AG04450 (cell line): ENCODE measurements around the gene ZPBP. TPM values are rescaled to one million over a fixed set of nuclear protein-coding genes. Genes with fewer than 3 reads are reported as not detected.

Experiments used
- CTCF ChIA-PET: fragments of 300-600, 350-600 bp; formaldehyde crosslinking; extraction: SDS; loops from one replicate; lab custom pipeline; 2022; ENCODE audit warnings: antibody characterized with exemption, inconsistent platforms; lab: Charles Lee
- POLR2A ChIA-PET: fragments of 350-600 bp; formaldehyde crosslinking; extraction: SDS; loops from one replicate; lab custom pipeline; 2021; ENCODE audit warnings: antibody characterized with exemption, inconsistent platforms; lab: Yijun Ruan, JAX
- DNase-seq: peaks from one replicate; pipeline ENCODE4 v3.0.0-alpha.2; 2011; ENCODE audit warnings: low read depth, low spot score
- H3K27ac ChIP-seq: one replicate; pipeline ENCODE4 v1.5.1; 2012; ENCODE audit warnings: low read depth, low read length, control low read depth
- H3K27me3 ChIP-seq: one replicate; pipeline ENCODE4 v1.6.0; 2012; ENCODE audit warnings: low read length; ENCODE audit not compliant: control insufficient read depth, insufficient read depth
- H3K4me3 ChIP-seq: 2 replicates; pipeline ENCODE4 v1.5.1; 2011; ENCODE audit warnings: mild to moderate bottlenecking, low read depth, low read length, control low read depth
- H3K9me3 ChIP-seq: 2 replicates; pipeline ENCODE4 v1.5.1; 2012; ENCODE audit warnings: low read length; ENCODE audit not compliant: control insufficient read depth, insufficient read depth
- polyA plus RNA-seq: library from polyadenylated mRNA; depleted of rRNA; stranded (reverse); fragments of >200 nt; gene quantifications from 2 replicates; pipeline ENCODE4 v1.2.3, GENCODE V29; 2011
- TF ChIP-seq, protein P1 (sequence below): IDR thresholded peaks from 2 replicates; pipeline ENCODE4 v1.5.1; 2011; ENCODE audit warnings: low read depth, low read length, control low read depth, inconsistent platforms

ZPBP gene
- polyA plus RNA-seq, 1 experiment = not detected

DNA sequence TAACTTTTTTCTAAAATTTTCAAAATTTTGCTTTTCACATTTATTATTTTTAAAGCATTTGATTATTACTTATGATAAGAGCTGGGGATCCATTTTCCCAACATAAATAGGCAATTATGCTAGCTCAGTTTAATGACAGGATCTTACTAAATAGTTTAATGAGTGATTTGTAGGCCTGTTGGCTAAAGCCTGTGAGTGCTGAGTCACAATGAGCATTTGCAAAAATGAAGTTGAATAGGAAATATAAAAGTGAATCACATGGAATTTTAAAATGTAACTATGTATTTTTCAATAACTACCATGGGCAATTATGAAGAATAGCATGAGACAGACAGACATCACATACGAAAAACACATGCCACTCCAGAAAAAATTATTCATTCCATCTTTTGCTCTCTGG, 45.1 kb upstream of the ZPBP start:
- Histone ChIP-seq H3K9me3 (no peaks in the 10 kb centered on the region), H3K27me3 (no peaks in the 10 kb centered on the region), H3K27ac (no peak overlapping the region), H3K4me3 (no peak overlapping the region)
- CTCF ChIA-PET = no interaction called here
- POLR2A ChIA-PET = no interaction called here
- TF ChIP-seq, protein P1, sequence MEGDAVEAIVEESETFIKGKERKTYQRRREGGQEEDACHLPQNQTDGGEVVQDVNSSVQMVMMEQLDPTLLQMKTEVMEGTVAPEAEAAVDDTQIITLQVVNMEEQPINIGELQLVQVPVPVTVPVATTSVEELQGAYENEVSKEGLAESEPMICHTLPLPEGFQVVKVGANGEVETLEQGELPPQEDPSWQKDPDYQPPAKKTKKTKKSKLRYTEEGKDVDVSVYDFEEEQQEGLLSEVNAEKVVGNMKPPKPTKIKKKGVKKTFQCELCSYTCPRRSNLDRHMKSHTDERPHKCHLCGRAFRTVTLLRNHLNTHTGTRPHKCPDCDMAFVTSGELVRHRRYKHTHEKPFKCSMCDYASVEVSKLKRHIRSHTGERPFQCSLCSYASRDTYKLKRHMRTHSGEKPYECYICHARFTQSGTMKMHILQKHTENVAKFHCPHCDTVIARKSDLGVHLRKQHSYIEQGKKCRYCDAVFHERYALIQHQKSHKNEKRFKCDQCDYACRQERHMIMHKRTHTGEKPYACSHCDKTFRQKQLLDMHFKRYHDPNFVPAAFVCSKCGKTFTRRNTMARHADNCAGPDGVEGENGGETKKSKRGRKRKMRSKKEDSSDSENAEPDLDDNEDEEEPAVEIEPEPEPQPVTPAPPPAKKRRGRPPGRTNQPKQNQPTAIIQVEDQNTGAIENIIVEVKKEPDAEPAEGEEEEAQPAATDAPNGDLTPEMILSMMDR = no peak
- no peak for DNase-seq

DNA sequence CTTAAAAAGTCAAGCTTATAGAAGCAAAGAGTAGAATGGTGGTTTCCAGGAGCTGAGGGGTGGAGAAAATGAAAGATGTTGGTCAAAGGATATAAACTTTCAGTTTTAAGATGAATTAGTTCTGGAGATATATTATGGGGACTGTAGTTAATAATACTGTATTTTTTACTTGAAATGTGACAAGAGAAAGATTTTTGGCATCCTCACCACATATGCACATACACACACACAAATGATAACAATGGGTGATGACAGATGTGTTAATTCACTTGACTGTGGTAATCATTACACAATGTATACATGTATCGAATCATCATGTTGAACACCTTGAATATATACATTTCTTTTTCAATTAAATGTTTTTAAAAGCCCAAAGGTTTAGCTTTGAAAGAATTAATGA, 32.7 kb upstream of the ZPBP start:
- ChIA-PET CTCF (interaction anchor here (0.7 kb wide), 1 partner anchor 1821 kb away, joined by 3 read pairs; no protein-coding TSS in a partner anchor), POLR2A (no interaction called here)
- TF ChIP-seq, protein P1 = no peak
- H3K9me3 ChIP-seq = no peaks in the 10 kb centered on the region
- H3K27ac ChIP-seq = no peak overlapping the region
- H3K27me3 ChIP-seq = no peaks in the 10 kb centered on the region
- no peak overlapping the region for H3K4me3 ChIP-seq
- no peak for DNase-seq

DNA sequence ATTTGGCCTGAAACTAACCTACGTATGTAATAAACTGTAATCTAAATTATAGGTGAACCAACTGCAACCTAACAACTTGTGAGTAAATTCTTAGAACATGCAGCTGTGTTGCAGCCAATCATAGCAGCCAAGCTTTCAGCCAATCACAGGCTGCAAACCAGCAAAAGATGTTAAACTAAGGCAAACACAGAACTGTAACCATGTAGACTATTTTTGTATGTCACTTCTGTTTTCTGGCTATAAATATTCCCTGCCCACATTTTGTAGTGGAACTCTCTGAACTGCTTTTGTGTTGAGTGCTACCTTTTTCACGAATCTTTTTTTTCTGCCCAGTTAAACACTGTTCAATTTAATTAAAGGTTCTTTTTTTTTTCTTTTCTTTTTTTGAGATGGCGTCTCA, 28.2 kb upstream of the ZPBP start:
- CTCF ChIA-PET = no interaction called here
- DNase-seq = no peak
- no peak overlapping the region for H3K4me3 ChIP-seq

DNA sequence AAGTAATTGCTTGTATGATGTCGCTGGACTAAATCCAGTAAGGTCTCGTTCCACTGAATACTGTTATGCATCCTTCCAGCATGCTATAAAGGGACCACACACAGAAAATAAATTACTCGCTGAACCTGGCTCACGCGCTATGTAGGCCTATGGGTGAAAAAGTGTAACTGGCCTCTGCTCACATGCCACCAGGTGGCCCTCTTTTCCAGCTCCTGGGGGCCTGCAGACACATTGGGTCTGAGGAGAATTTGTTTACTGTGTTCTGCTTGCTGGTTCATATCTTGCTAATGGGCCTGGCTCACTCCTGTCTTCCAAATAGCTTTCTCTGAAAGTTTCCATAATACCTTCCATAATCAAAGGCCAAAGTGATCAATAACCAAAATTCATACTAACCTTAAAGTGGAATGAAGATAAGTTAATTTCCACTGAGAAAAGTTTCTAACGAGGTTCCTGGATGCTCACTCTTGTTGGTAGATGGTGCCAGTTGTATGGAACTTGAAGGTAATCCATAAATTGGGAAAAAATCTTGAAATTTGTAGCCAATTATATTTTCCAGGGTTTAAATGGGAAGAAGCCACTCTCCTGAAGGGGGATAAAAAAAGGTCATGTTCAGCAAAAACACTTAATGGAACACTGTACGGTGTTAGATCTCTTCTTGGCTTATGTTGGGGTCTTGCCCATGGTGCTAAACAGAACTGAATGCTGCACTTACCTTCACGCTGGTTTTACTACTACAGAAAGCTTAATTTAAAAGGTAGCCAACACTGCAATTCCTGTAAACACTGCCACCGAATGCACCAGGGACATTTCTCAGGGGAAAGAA, 27.0 kb upstream of the ZPBP start:
- Histone ChIP-seq H3K27ac (no peak overlapping the region), H3K27me3 (no peaks in the 10 kb centered on the region), H3K4me3 (no peak overlapping the region), H3K9me3 (no peaks in the 10 kb centered on the region)
- ChIA-PET POLR2A (no interaction called here), CTCF (no interaction called here)
- TF ChIP-seq, protein P1 = no peak
- no peak for DNase-seq

More for the DNA sequence above, 28.2 kb upstream of the ZPBP start:
- Histone ChIP-seq H3K27ac (no peak overlapping the region), H3K9me3 (no peaks in the 10 kb centered on the region), H3K27me3 (no peaks in the 10 kb centered on the region)
- TF ChIP-seq, protein P1 = no peak
- POLR2A ChIA-PET = no interaction called here

DNA sequence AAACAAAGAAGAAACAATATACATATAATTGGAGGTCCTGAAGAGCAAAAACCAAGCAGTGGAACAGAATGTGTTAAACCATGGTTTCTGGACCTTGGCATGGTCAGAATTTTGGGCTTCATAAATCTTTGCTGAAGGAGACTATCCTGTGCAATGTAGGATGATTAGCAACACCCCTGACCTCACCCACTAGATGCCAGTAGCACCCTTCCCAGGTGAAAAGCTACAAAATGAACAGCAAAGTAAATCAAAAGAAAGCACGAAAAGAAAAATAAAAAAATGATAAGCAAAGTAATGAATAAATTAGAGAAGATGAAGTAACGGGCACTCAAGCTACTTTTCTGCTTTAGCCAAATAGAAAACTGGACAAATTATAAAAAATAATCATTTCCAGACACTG, 19.2 kb upstream of the ZPBP start:
- Histone ChIP-seq H3K27ac (no peak overlapping the region), H3K9me3 (no peaks in the 10 kb centered on the region; the same call in 1 of the 2 replicates), H3K27me3 (no peaks in the 10 kb centered on the region), H3K4me3 (no peak overlapping the region)
- DNase-seq = no peak
- ChIA-PET POLR2A (no interaction called here), CTCF (no interaction called here)
- TF ChIP-seq, protein P1 = no peak
